Fibroblast of villous mesenchyme (primary cell): Measurements from ENCODE around the gene GLRX. TPM values are rescaled to one million over a fixed set of nuclear protein-coding genes. Genes with fewer than 3 reads are reported as not detected.

Source experiments
- DNase-seq: peaks from one replicate; pipeline ENCODE4 v3.0.0-alpha.2; 2010; ENCODE audit warnings: low read depth
- H3K4me3 ChIP-seq: 2 replicates; pipeline ENCODE4 v1.5.1; 2011; ENCODE audit warnings: low read depth, mild to moderate bottlenecking, low read length
- CTCF ChIP-seq: IDR thresholded peaks from 2 replicates; pipeline ENCODE4 v1.5.1; 2012; ENCODE audit warnings: low read depth, mild to moderate bottlenecking, low read length; ENCODE audit not compliant: insufficient read depth
- total RNA-seq: library from RNA; depleted of rRNA; stranded (reverse); fragments of >200 nt; gene quantifications from 2 replicates; pipeline ENCODE4 v1.2.3, GENCODE V29; 2012

The GLRX gene
- total RNA-seq, 1 donor: 437 TPM

GRCh38 chr5:95843733-95844223, 21.3 kb upstream of the GLRX start:
- no peak for TF ChIP-seq CTCF
- no peak overlapping the region for H3K4me3 ChIP-seq
- peak; percentile 82 for DNase-seq

GRCh38 chr5:95842854-95843544, 20.5 kb upstream of the GLRX start:
- peak; percentile 90 for DNase-seq
- H3K4me3 ChIP-seq: no peak overlapping the region
- no peak for TF ChIP-seq CTCF

GRCh38 chr5:95841914-95842812, 19.6 kb upstream of the GLRX start:
- H3K4me3 ChIP-seq: no peak overlapping the region
- DNase-seq: peak; percentile 95
- no peak for TF ChIP-seq CTCF

GRCh38 chr5:95840956-95841705, 18.6 kb upstream of the GLRX start:
- H3K4me3 ChIP-seq: no peak overlapping the region
- DNase-seq: no peak
- no peak for TF ChIP-seq CTCF

- H3K4me3 ChIP-seq: no peak overlapping the region
- no peak for TF ChIP-seq CTCF
- no peak for DNase-seq
These were observed 17.1 kb upstream of the GLRX start for GRCh38 chr5:95839658-95840057.

- no peak overlapping the region for H3K4me3 ChIP-seq
- TF ChIP-seq CTCF: no peak
These were observed 16.0 kb upstream of the GLRX start for GRCh38 chr5:95838556-95838955.

More at GRCh38 chr5:95838556-95838955, 16.0 kb upstream of the GLRX start:
- DNase-seq: no peak
